Measurements from ENCODE around the gene ARHGEF7.

ARHGEF7 gene

GRCh38 chr13:111275382-111275781 lies 160.3 kb downstream of the ARHGEF7 start:
- no peak overlapping the region for H3K4me2 ChIP-seq (ENCODE audit: low read length)
- H3F3A ChIP-seq (ENCODE audit: insufficient read depth, low read length) = no peaks in the 10 kb centered on the region
- TF ChIP-seq EZH2 (IDR thresholded peaks at IDR 0.05; ENCODE audit: borderline replicate concordance, low read length) = no peak
- no peak for TF ChIP-seq CTCF (IDR thresholded peaks at IDR 0.05; ENCODE audit: low read length)
- H3K79me2 ChIP-seq (ENCODE audit: insufficient read depth, low read length) = no peaks in the 10 kb centered on the region
- H3K9me3 ChIP-seq (ENCODE audit: low read length) = no peaks in the 10 kb centered on the region
- no peaks in the 10 kb centered on the region for H4K20me1 ChIP-seq (ENCODE audit: insufficient read depth, low read length)
- H3K27me3 ChIP-seq (ENCODE audit: insufficient read depth, low read length) = no peaks in the 10 kb centered on the region
- peaks cover 98% of the 10 kb centered on the region for H3K36me3 ChIP-seq (ENCODE audit: insufficient read depth, low read length)
- H3K9me2 ChIP-seq (ENCODE audit: low read depth, low read length) = no peaks in the 10 kb centered on the region
- H3K4me3 ChIP-seq (ENCODE audit: low read depth, low read length, poor library complexity, severe bottlenecking) = no peak overlapping the region
- H3K4me1 ChIP-seq (ENCODE audit: insufficient read depth, low read length, severe bottlenecking) = no peaks in the 10 kb centered on the region
- no peak overlapping the region for H3K9ac ChIP-seq (ENCODE audit: low read length)
- H3K27ac ChIP-seq (ENCODE audit: low read depth, low read length, poor library complexity, severe bottlenecking) = no peak overlapping the region
- no peak overlapping the region for H2AFZ ChIP-seq (ENCODE audit: low read length)

DNA sequence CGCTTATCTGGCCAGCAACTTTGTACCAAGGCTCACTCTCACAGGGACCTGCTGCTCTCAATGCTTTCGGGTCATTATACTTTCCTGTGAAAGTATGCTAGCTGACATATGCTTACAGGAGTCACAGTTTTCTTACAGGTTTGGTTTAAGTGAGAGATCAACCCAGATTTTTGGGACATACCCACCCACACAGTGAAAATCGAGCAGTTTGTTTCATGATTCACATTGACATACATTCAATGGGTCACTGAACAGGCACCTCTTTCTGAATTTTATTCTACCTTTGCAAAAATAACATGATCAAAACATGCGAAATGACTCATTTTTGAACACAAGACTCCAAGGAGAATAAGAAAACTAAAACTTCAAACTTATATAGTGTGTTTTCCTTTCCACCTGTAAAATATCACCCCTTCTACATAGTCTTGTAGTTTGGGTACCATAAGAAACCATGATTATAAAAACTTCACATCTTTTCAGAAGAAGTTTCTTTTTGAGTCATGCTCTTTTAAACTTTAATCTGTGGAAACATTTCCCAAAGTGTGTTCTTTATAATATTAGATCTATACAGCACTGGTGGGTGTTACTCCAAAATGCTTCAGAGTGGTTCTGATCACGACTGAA lies 161.0 kb downstream of the ARHGEF7 start:
- no peaks in the 10 kb centered on the region for H4K20me1 ChIP-seq (ENCODE audit: insufficient read depth, low read length)
- H3K9me3 ChIP-seq (ENCODE audit: low read length) = no peaks in the 10 kb centered on the region
- no peak overlapping the region for H3K4me3 ChIP-seq (ENCODE audit: low read depth, low read length, poor library complexity, severe bottlenecking)
- no peak for TF ChIP-seq EZH2 (IDR thresholded peaks at IDR 0.05; ENCODE audit: borderline replicate concordance, low read length)
- TF ChIP-seq CTCF (IDR thresholded peaks at IDR 0.05; ENCODE audit: low read length) = no peak
- H3K9ac ChIP-seq (ENCODE audit: low read length) = no peak overlapping the region
- no peak overlapping the region for H2AFZ ChIP-seq (ENCODE audit: low read length)
- no peaks in the 10 kb centered on the region for H3K4me1 ChIP-seq (ENCODE audit: insufficient read depth, low read length, severe bottlenecking)
- H3F3A ChIP-seq (ENCODE audit: insufficient read depth, low read length) = no peaks in the 10 kb centered on the region
- H3K27me3 ChIP-seq (ENCODE audit: insufficient read depth, low read length) = no peaks in the 10 kb centered on the region
- no peaks in the 10 kb centered on the region for H3K79me2 ChIP-seq (ENCODE audit: insufficient read depth, low read length)
- H3K36me3 ChIP-seq (ENCODE audit: insufficient read depth, low read length) = peaks cover 98% of the 10 kb centered on the region
- H3K27ac ChIP-seq (ENCODE audit: low read depth, low read length, poor library complexity, severe bottlenecking) = no peak overlapping the region
- no peak overlapping the region for H3K4me2 ChIP-seq (ENCODE audit: low read length)
- H3K9me2 ChIP-seq (ENCODE audit: low read depth, low read length) = no peaks in the 10 kb centered on the region

- H3F3A ChIP-seq (ENCODE audit: insufficient read depth, low read length) = no peaks in the 10 kb centered on the region
- no peaks in the 10 kb centered on the region for H3K79me2 ChIP-seq (ENCODE audit: insufficient read depth, low read length)
- no peak overlapping the region for H3K9ac ChIP-seq (ENCODE audit: low read length)
- H3K9me3 ChIP-seq (ENCODE audit: low read length) = no peaks in the 10 kb centered on the region
- peaks cover 99% of the 10 kb centered on the region for H3K36me3 ChIP-seq (ENCODE audit: insufficient read depth, low read length)
- H3K4me2 ChIP-seq (ENCODE audit: low read length) = no peak overlapping the region
- TF ChIP-seq CTCF (IDR thresholded peaks at IDR 0.05; ENCODE audit: low read length) (no peak), EZH2 (IDR thresholded peaks at IDR 0.05; ENCODE audit: borderline replicate concordance, low read length) (no peak)
- no peak overlapping the region for H3K4me3 ChIP-seq (ENCODE audit: low read depth, low read length, poor library complexity, severe bottlenecking)
- no peaks in the 10 kb centered on the region for H3K4me1 ChIP-seq (ENCODE audit: insufficient read depth, low read length, severe bottlenecking)
- H2AFZ ChIP-seq (ENCODE audit: low read length) = no peak overlapping the region
- H3K9me2 ChIP-seq (ENCODE audit: low read depth, low read length) = no peaks in the 10 kb centered on the region
- no peaks in the 10 kb centered on the region for H4K20me1 ChIP-seq (ENCODE audit: insufficient read depth, low read length)
- H3K27me3 ChIP-seq (ENCODE audit: insufficient read depth, low read length) = no peaks in the 10 kb centered on the region
- no peak overlapping the region for H3K27ac ChIP-seq (ENCODE audit: low read depth, low read length, poor library complexity, severe bottlenecking)
Observed at GRCh38 chr13:111278258-111278657, 163.1 kb downstream of the ARHGEF7 start.
